Fibroblast of lung (primary cell): ENCODE measurements around the gene COL10A1.

Source experiments
- EZH2 ChIP-seq: IDR thresholded peaks from 2 replicates; pipeline ENCODE4 v1.5.1; 2012; ENCODE audit warnings: low read length, control low read depth, mild to moderate bottlenecking; ENCODE audit errors: missing control alignments
- TF ChIP-seq, protein P1 (sequence below), 2 donors: IDR thresholded peaks in 1 of 2; conservative IDR thresholded peaks in 1 of 2; 1 replicate in 1 of 2; 2 replicates in 1 of 2; pipeline ENCODE4 v1.5.1; 2011 to 2012; ENCODE audit warnings: low read length in 2 of 2, control low read depth in 1 of 2, inconsistent platforms in 1 of 2, low read depth in 1 of 2, mild to moderate bottlenecking in 1 of 2

DNA sequence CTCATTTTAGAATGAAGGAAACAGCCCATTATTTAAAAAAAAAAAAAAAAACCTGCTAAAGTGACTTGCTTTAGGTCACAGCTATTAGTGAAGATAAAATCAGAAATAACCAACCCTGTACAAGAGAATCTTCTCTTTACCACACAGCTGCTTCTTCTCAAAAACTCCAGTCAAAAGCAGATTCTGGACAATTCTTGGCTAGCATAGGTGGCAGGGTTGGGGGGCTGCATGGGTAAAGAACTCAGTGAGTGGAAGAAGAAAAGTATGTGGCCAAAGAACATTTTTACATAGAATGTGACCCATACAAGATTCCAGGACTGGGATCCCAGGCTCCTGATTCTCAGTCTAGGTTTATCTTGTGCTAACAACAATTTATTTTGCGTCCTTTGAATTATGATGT, 55.8 kb downstream of the COL10A1 start:
- TF ChIP-seq, protein P1, sequence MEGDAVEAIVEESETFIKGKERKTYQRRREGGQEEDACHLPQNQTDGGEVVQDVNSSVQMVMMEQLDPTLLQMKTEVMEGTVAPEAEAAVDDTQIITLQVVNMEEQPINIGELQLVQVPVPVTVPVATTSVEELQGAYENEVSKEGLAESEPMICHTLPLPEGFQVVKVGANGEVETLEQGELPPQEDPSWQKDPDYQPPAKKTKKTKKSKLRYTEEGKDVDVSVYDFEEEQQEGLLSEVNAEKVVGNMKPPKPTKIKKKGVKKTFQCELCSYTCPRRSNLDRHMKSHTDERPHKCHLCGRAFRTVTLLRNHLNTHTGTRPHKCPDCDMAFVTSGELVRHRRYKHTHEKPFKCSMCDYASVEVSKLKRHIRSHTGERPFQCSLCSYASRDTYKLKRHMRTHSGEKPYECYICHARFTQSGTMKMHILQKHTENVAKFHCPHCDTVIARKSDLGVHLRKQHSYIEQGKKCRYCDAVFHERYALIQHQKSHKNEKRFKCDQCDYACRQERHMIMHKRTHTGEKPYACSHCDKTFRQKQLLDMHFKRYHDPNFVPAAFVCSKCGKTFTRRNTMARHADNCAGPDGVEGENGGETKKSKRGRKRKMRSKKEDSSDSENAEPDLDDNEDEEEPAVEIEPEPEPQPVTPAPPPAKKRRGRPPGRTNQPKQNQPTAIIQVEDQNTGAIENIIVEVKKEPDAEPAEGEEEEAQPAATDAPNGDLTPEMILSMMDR (conservative IDR thresholded peaks at IDR 0.05 in 1 of 2, IDR thresholded peaks at IDR 0.05 in 1 of 2; ENCODE audit: low read depth in 1 of 2, low read length in 2 of 2): no peak
- TF ChIP-seq EZH2: no peak
